AG09319 (cell line): ENCODE measurements around the gene DISC1.
"Not testable (repeated sequence)": the region's sequence is repeated elsewhere in the genome, so short reads cannot be mapped to it uniquely, and the experiment has no call there.

ENCODE experiments used
- DNase-seq: peaks from one replicate; pipeline ENCODE4 v3.0.0-alpha.2; 2010; ENCODE audit warnings: low read depth; ENCODE audit errors: extremely low read depth
- TF ChIP-seq, protein P1 (sequence below): IDR thresholded peaks from 2 replicates; pipeline ENCODE4 v1.5.1; 2011; ENCODE audit warnings: low read depth, mild to moderate bottlenecking, inconsistent platforms, low read length, moderate library complexity

Gene DISC1

DNA sequence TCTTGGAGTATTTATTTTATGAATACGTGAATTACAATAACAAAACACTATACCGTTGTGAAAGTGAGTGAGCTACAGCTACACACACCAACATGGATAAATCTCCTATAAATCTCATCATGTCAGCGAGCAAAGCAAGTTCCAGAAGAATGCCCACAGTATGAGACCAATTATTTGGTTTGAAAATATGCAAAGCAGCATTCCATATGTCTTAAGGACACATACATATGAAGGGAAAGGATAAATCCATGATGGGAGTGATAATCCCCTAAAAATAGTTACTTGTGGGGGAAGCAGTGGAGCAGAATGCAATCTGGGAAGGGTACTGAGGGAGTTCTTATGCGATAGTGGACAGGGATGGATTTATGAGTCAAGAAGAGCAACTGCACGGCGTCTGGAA, 261.3 kb downstream of the DISC1 start:
- DNase-seq, result no peak
- TF ChIP-seq, protein P1, sequence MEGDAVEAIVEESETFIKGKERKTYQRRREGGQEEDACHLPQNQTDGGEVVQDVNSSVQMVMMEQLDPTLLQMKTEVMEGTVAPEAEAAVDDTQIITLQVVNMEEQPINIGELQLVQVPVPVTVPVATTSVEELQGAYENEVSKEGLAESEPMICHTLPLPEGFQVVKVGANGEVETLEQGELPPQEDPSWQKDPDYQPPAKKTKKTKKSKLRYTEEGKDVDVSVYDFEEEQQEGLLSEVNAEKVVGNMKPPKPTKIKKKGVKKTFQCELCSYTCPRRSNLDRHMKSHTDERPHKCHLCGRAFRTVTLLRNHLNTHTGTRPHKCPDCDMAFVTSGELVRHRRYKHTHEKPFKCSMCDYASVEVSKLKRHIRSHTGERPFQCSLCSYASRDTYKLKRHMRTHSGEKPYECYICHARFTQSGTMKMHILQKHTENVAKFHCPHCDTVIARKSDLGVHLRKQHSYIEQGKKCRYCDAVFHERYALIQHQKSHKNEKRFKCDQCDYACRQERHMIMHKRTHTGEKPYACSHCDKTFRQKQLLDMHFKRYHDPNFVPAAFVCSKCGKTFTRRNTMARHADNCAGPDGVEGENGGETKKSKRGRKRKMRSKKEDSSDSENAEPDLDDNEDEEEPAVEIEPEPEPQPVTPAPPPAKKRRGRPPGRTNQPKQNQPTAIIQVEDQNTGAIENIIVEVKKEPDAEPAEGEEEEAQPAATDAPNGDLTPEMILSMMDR, result no peak

DNA sequence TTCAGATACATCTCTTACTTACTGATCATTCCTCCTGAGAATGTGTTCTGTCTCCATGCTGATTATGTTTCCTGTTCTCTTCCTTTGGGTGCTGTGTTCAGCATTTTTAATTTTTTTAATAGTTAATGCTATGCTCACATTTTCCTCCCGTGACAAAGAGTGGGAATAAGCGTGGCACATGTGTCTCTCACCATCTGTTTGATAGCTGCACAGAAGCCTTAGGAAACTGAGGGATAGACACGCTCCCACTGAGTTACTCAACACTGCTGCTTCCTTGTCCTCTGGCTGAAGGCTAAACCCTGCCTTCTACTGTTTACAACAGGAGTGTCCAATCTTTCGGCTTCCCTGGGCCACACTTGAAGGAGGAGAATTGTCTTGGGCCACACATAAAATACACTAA, 264.2 kb downstream of the DISC1 start:
- no peak for DNase-seq
- TF ChIP-seq, protein P1, result no peak

- TF ChIP-seq, protein P1, result no peak
- no peak for DNase-seq
These were observed 267.0 kb downstream of the DISC1 start for GRCh38 chr1:231893400-231894102.

DNA sequence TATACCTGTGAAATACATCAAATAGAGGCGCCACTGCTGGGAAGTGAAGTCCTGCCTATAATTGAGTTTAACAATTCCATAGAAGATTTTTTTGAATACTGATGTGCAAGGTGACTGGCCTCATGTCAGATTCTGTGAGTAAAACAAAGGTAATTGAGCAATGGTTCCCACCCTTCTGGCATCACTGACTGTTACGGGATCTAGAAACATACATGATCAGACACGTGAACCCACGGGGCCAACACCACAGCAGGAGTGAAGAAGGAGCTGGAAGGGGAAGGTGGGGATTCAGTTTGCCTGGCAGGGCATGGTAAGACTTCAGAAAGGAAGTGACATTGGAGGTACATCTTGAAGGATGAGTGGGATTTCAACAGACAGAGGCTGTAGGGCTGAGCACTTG, 270.2 kb downstream of the DISC1 start:
- TF ChIP-seq, protein P1, result no peak
- no peak for DNase-seq

- no peak for DNase-seq
- TF ChIP-seq, protein P1, result no peak
These were observed 272.5 kb downstream of the DISC1 start for GRCh38 chr1:231899046-231899445.

- TF ChIP-seq, protein P1, result no peak
- DNase-seq, result no peak
These were observed 273.3 kb downstream of the DISC1 start for GRCh38 chr1:231899713-231900435.

- TF ChIP-seq, protein P1, result no peak
- DNase-seq, result no peak
These were observed 277.0 kb downstream of the DISC1 start for GRCh38 chr1:231903586-231904081.

DNA sequence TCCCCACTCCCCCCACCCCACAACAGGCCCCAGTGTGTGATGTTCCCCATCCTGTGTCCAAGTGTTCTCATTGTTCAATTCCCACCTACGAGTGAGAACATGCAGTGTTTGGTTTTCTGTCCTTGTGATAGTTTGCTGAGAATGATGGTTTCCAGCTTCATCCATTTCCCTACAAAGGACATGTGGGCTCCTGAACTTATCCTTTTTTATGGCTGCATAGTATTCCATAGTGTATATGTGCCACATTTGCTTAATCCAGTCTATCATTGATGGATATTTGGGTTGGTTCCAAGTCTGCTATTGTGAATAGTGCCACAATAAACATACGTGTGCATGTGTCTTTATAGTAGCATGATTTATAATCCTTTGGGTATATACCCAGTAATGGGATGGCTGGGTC, 280.7 kb downstream of the DISC1 start:
- DNase-seq, result not testable (repeated sequence)
